A549 (cell line): ENCODE results near the gene WASHC2A. TPM values are rescaled to one million over a fixed set of nuclear protein-coding genes. Genes with fewer than 3 reads are reported as not detected.
"Not testable (repeated sequence)": the region's sequence is repeated elsewhere in the genome, so short reads cannot be mapped to it uniquely, and the experiment has no call there.

Source experiments
- ATAC-seq, 2 experiments: fragments of 200-7000 bp in 1 of 2; fragments of >200 bp in 1 of 2; cut with Nextera tagmentation in 1 of 2; cut with Tn5 transposase in 1 of 2; 3 replicates each; pipeline versions ENCODE4 v1.8.0 to v1.9.1; 2018 to 2020; ENCODE audit warnings: mild to moderate bottlenecking in 1 of 2, moderate library complexity in 1 of 2
- CTCF ChIA-PET: fragments of 300-600 bp; sonication (Branson Sonifier 250); formaldehyde crosslinking; extraction: SDS; loops from one replicate; lab custom pipeline; 2021; ENCODE audit warnings: antibody characterized with exemption, inconsistent platforms; lab: Yijun Ruan, JAX
- POLR2A ChIA-PET: fragments of 350-600 bp; formaldehyde crosslinking; extraction: SDS; loops from one replicate; lab custom pipeline; 2021; ENCODE audit warnings: antibody characterized with exemption, inconsistent platforms; lab: Yijun Ruan, JAX
- DNase-seq, 2 experiments: peaks; one replicate each; pipeline versions ENCODE4 v3.0.0 to v3.0.0-alpha.2; 2011 to 2016; ENCODE audit warnings: low read depth in 1 of 2, low spot score in 1 of 2
- FAIRE-seq: peaks from 2 replicates; lab custom pipeline; 2011; peaks lifted over from hg19 to GRCh38; lab: Jason Lieb, UNC
- H3K27ac ChIP-seq, 2 experiments: fragments of >200 bp; sonication (Bioruptor Twin); formaldehyde crosslinking; 3 replicates each; pipeline ENCODE4 v1.5.1; 2016 to 2017
- H3K4me1 ChIP-seq: fragments of >200 bp; sonication (Bioruptor Twin); formaldehyde crosslinking; 3 replicates; pipeline ENCODE4 v1.6.1; 2016
- H3K4me2 ChIP-seq: fragments of >200 bp; sonication (Bioruptor Twin); formaldehyde crosslinking; 3 replicates; pipeline ENCODE4 v1.6.1; 2016
- H3K4me3 ChIP-seq: fragments of >200 bp; sonication (Bioruptor Twin); formaldehyde crosslinking; 3 replicates; pipeline ENCODE4 v1.5.1; 2016
- H3K9me3 ChIP-seq: fragments of >200 bp; sonication (Bioruptor Twin); formaldehyde crosslinking; 3 replicates; pipeline ENCODE4 v1.6.1; 2016
- CEBPB ChIP-seq, 2 experiments: fragments of >200 bp in 1 of 2; sonication (Bioruptor Twin) in 1 of 2; formaldehyde crosslinking in 1 of 2; IDR thresholded peaks; 2 replicates each; pipeline ENCODE4 v1.6.1; 2012 to 2016
- WGBS: methylation state at CpG from one replicate; pipeline ENCODE4 v1.1.6; 2017; ENCODE audit errors: missing lambda C conversion rate; 5-methylcytosine and 5-hydroxymethylcytosine counted together
- polyA plus RNA-seq, 4 experiments: library from polyadenylated mRNA; depleted of rRNA in 3 of 4; stranded (reverse); fragments of >200 nt; fragmentation: RNase III in 1 of 4; extraction: RNeasy Plus Mini Kit Qiagen cat#74134 plus additional on column Dnase treatment in 1 of 4; gene quantifications; 2 replicates in 3 of 4; 3 replicates in 1 of 4; pipeline ENCODE4 v1.2.3, GENCODE V29; 2011 to 2017

WASHC2A gene
- polyA plus RNA-seq, 2 of the 4 experiments (the other 2 are of a cell fraction), result 14.0 to 18.0 TPM

GRCh38 chr10:50051995-50052660 lies 15.6 kb upstream of the WASHC2A start:
- H3K4me1 ChIP-seq, POLR2A ChIA-PET, FAIRE-seq, H3K9me3 ChIP-seq, H3K4me3 ChIP-seq, CTCF ChIA-PET: not testable (repeated sequence)
- ATAC-seq (peak in 1 of 2 experiments; percentile 61; a peak in 3 of 6 replicates), DNase-seq (peak in 1 of 2 experiments; percentile 22)
- 19% methylated on average over 3 of the region's 3 CpGs for WGBS
- 0 out of 4 replicates have a peak, but pooled peaks of 1 of the 2 experiments have one; percentile 24 for TF ChIP-seq CEBPB (IDR thresholded peaks at IDR 0.05)
- H3K4me2 ChIP-seq, result peak overlapping the region; percentile 69
- H3K27ac ChIP-seq, result peak overlapping the region in 1 of 2 experiments; percentile 26; a peak in 1 of 6 replicates

- ATAC-seq, FAIRE-seq, H3K4me1 ChIP-seq, H3K4me2 ChIP-seq, CTCF ChIA-PET, H3K4me3 ChIP-seq, H3K9me3 ChIP-seq, POLR2A ChIA-PET, DNase-seq, H3K27ac ChIP-seq: not testable (repeated sequence)
- 75% methylated on average over 6 of the region's 6 CpGs for WGBS
Observed at GRCh38 chr10:50052778-50053376, 14.9 kb upstream of the WASHC2A start.

GRCh38 chr10:50055494-50056292 lies 12.1 kb upstream of the WASHC2A start:
- CTCF ChIA-PET, H3K9me3 ChIP-seq, H3K4me1 ChIP-seq, H3K27ac ChIP-seq, ATAC-seq, FAIRE-seq, POLR2A ChIA-PET, H3K4me2 ChIP-seq, H3K4me3 ChIP-seq, DNase-seq: not testable (repeated sequence)
- 35% methylated on average over 5 of the region's 5 CpGs for WGBS

- CTCF ChIA-PET, DNase-seq, H3K4me2 ChIP-seq, H3K27ac ChIP-seq, FAIRE-seq, H3K4me1 ChIP-seq, H3K9me3 ChIP-seq, ATAC-seq, POLR2A ChIA-PET, H3K4me3 ChIP-seq: not testable (repeated sequence)
- 49% methylated on average over 8 of the region's 8 CpGs for WGBS
Observed at GRCh38 chr10:50056654-50057053, 11.1 kb upstream of the WASHC2A start.

GRCh38 chr10:50058727-50059126 lies 9.0 kb upstream of the WASHC2A start:
- ATAC-seq, H3K9me3 ChIP-seq, POLR2A ChIA-PET, H3K4me3 ChIP-seq, DNase-seq, CTCF ChIA-PET, H3K4me1 ChIP-seq, H3K4me2 ChIP-seq, H3K27ac ChIP-seq, FAIRE-seq: not testable (repeated sequence)
- 27% methylated on average over 1 of the region's 1 CpG for WGBS

GRCh38 chr10:50059946-50060345 lies 7.8 kb upstream of the WASHC2A start:
- FAIRE-seq, CTCF ChIA-PET, H3K4me3 ChIP-seq, H3K4me1 ChIP-seq, ATAC-seq, H3K4me2 ChIP-seq, DNase-seq, H3K27ac ChIP-seq, H3K9me3 ChIP-seq, POLR2A ChIA-PET: not testable (repeated sequence)
- 52% methylated on average over 5 of the region's 10 CpGs for WGBS

- H3K4me1 ChIP-seq, H3K4me2 ChIP-seq, CTCF ChIA-PET, FAIRE-seq, H3K9me3 ChIP-seq, H3K27ac ChIP-seq, ATAC-seq, H3K4me3 ChIP-seq, POLR2A ChIA-PET, DNase-seq: not testable (repeated sequence)
- WGBS, result 52% methylated on average over 4 of the region's 7 CpGs
Observed at GRCh38 chr10:50061548-50061947, 6.2 kb upstream of the WASHC2A start.
